ENCODE data around the gene SNX21.

DNA sequence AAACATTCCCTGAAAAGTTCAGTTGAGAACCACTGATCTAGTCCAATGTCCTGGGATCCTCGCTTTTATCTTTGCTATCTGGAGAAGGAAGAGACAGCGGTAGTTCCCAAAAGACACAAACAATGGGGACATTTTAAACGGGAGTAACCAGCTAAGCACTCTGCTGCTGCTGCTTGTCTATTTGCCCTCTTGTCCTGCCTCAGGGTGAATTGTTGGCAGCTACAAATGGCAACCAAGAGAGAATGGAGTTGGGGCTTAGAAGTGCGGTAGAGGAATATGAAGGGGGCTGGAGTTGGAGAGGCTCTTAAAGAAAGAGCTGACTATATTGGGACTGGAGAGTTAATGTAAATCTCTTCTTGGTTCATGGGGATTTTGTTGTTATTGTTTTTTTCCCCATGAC is 41.0 kb downstream of the SNX21 start:
- TF ChIP-seq, protein P1, sequence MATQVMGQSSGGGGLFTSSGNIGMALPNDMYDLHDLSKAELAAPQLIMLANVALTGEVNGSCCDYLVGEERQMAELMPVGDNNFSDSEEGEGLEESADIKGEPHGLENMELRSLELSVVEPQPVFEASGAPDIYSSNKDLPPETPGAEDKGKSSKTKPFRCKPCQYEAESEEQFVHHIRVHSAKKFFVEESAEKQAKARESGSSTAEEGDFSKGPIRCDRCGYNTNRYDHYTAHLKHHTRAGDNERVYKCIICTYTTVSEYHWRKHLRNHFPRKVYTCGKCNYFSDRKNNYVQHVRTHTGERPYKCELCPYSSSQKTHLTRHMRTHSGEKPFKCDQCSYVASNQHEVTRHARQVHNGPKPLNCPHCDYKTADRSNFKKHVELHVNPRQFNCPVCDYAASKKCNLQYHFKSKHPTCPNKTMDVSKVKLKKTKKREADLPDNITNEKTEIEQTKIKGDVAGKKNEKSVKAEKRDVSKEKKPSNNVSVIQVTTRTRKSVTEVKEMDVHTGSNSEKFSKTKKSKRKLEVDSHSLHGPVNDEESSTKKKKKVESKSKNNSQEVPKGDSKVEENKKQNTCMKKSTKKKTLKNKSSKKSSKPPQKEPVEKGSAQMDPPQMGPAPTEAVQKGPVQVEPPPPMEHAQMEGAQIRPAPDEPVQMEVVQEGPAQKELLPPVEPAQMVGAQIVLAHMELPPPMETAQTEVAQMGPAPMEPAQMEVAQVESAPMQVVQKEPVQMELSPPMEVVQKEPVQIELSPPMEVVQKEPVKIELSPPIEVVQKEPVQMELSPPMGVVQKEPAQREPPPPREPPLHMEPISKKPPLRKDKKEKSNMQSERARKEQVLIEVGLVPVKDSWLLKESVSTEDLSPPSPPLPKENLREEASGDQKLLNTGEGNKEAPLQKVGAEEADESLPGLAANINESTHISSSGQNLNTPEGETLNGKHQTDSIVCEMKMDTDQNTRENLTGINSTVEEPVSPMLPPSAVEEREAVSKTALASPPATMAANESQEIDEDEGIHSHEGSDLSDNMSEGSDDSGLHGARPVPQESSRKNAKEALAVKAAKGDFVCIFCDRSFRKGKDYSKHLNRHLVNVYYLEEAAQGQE (IDR thresholded peaks at IDR 0.05; ENCODE audit: insufficient read depth in 1 of 2, low read depth in 2 of 2, low read length in 1 of 2): no peak
- TF ChIP-seq, protein P2, sequence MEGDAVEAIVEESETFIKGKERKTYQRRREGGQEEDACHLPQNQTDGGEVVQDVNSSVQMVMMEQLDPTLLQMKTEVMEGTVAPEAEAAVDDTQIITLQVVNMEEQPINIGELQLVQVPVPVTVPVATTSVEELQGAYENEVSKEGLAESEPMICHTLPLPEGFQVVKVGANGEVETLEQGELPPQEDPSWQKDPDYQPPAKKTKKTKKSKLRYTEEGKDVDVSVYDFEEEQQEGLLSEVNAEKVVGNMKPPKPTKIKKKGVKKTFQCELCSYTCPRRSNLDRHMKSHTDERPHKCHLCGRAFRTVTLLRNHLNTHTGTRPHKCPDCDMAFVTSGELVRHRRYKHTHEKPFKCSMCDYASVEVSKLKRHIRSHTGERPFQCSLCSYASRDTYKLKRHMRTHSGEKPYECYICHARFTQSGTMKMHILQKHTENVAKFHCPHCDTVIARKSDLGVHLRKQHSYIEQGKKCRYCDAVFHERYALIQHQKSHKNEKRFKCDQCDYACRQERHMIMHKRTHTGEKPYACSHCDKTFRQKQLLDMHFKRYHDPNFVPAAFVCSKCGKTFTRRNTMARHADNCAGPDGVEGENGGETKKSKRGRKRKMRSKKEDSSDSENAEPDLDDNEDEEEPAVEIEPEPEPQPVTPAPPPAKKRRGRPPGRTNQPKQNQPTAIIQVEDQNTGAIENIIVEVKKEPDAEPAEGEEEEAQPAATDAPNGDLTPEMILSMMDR (IDR thresholded peaks at IDR 0.05): no peak
- no peak for TF ChIP-seq SIN3A (IDR thresholded peaks at IDR 0.05; ENCODE audit: borderline replicate concordance, insufficient read depth, low read depth, low read length)
- TF ChIP-seq POLR2AphosphoS5 (IDR thresholded peaks at IDR 0.05; ENCODE audit: low read depth, low read length): no peak

Data from Panc1 (cell line).